HG02571 (cell line): Measurements from ENCODE around the gene MPST.
"Not testable (repeated sequence)": the region's sequence is repeated elsewhere in the genome, so short reads cannot be mapped to it uniquely, and the experiment has no call there.

Source experiments
- ATAC-seq: cut with Tn5 transposase; IDR thresholded peaks from one replicate; pipeline ENCODE4 v1.9.1; 2021; ENCODE audit warnings: mild to moderate bottlenecking, moderate library complexity; ENCODE audit not compliant: unreplicated experiment

The MPST gene

GRCh38 chr22:37059876-37060449 lies 40.4 kb downstream of the MPST start:
- ATAC-seq = no peak

- no peak for ATAC-seq
Measured at GRCh38 chr22:37060801-37061610, 41.5 kb downstream of the MPST start.

GRCh38 chr22:37061611-37062375 lies 42.3 kb downstream of the MPST start:
- no peak for ATAC-seq

- ATAC-seq = no peak
Measured at GRCh38 chr22:37062376-37062675, 42.8 kb downstream of the MPST start.

GRCh38 chr22:37062702-37063381 lies 43.3 kb downstream of the MPST start:
- no peak for ATAC-seq

- no peak for ATAC-seq
Measured at GRCh38 chr22:37063431-37064420, 44.2 kb downstream of the MPST start.

- ATAC-seq = no peak
Measured at GRCh38 chr22:37064553-37064952, 45.0 kb downstream of the MPST start.

- no peak for ATAC-seq
Measured at GRCh38 chr22:37065180-37065579, 45.6 kb downstream of the MPST start.

GRCh38 chr22:37065961-37066360 lies 46.4 kb downstream of the MPST start:
- ATAC-seq = no peak

GRCh38 chr22:37067428-37067827 lies 47.9 kb downstream of the MPST start:
- no peak for ATAC-seq

GRCh38 chr22:37068859-37069258 lies 49.3 kb downstream of the MPST start:
- no peak for ATAC-seq

- no peak for ATAC-seq
Measured at GRCh38 chr22:37069319-37069718, 49.8 kb downstream of the MPST start.

GRCh38 chr22:37069719-37070118 lies 50.2 kb downstream of the MPST start:
- ATAC-seq = no peak

GRCh38 chr22:37070334-37070733 lies 50.8 kb downstream of the MPST start:
- ATAC-seq = no peak

- no peak for ATAC-seq
Measured at GRCh38 chr22:37070744-37071143, 51.2 kb downstream of the MPST start.

GRCh38 chr22:37071850-37072592 lies 52.5 kb downstream of the MPST start:
- not testable (repeated sequence) for ATAC-seq

GRCh38 chr22:37072673-37073072 lies 53.1 kb downstream of the MPST start:
- ATAC-seq = no peak

- no peak for ATAC-seq
Measured at GRCh38 chr22:37074537-37074936, 55.0 kb downstream of the MPST start.

- ATAC-seq = no peak
Measured at GRCh38 chr22:37075046-37075445, 55.5 kb downstream of the MPST start.
